Left cardiac atrium (tissue), 4 donors: Measurements from ENCODE around the gene ADAP1. TPM values are rescaled to one million over a fixed set of nuclear protein-coding genes. Genes with fewer than 3 reads are reported as not detected.
"Not testable (repeated sequence)": the region's sequence is repeated elsewhere in the genome, so short reads cannot be mapped to it uniquely, and the experiment has no call there.

Experiments
- ATAC-seq, 2 donors: fragments of 200-7000 bp; cut with Tn5 transposase; one replicate each; pipeline ENCODE4 v1.9.1; 2020; ENCODE audit warnings: mild to moderate bottlenecking in 2 of 2, moderate library complexity in 2 of 2
- DNase-seq: peaks from one replicate; pipeline ENCODE4 v3.0.0-alpha.2; 2020
- intact Hi-C, 2 donors: fragments of 100-400 bp; cut with DNase I; formaldehyde crosslinking; loops; one replicate each; pipeline versions ENCODE4 v1.14.1 to v1.15.1; 2022 to 2023
- total RNA-seq, 2 donors: library from RNA; stranded (reverse); fragmentation: NEBNext Ultra II Directional; extraction: Animal tissue kit (Norgen Biotek cat#: 25700); gene quantifications; one replicate each; pipeline ENCODE4 v1.2.1, GENCODE V29; 2021
- donor health status: DM: no; HTN: yes; CAD: no.
- donor health status: DM: no; HTN: yes; CAD: no; lungs with severe emphysema.
- donor health status: DM: yes; HTN: yes; CAD: no.
- donor health status: Dilated cardiomyopathy.

Gene ADAP1
- total RNA-seq, 2 donors from 2014 or later: 6.9 to 8.2 TPM

DNA sequence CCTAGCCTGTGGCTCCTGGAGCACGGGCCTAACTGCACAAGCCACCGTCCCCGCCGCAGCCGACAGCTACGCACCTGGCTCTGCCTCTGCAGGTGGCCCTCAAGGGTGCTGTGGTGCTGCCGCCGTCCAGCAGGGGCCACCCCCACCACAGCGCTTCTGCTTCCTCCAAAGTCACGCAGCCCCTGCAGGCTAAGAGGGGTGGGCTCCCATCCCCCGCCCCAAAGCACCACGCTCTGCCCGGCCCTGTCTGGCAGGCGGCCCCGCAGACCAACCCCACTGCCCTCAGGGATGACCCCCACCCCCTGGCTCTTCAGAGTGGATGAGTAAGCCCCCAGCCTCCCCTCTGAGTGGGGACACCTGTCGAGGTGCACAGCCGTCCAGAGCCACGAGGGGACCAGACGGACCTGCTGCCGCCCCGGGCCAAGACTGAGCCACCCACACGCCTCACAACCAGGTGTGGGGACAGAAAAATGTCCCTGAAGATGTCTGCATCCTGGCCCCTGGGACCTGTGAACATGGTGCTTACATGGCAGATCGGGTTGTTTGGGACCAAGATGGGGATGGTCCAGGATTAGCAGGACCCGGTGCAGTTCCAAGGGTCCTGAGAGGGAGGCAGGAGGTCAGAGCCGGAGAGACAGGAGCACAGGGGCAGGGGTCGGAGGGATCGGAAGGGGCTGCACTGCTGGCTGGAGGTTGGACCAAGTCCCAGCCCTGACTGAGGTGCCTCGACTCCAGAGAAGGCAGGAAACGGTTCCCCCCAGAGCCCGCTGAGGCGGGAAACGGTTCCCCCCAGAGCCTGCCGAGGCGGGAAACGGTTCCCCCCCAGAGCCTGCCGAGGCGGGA lies 9.0 kb upstream of the ADAP1 start:
- DNase-seq (peak; percentile 18), ATAC-seq (no peak)
- intact Hi-C loops: no loop called here

DNA sequence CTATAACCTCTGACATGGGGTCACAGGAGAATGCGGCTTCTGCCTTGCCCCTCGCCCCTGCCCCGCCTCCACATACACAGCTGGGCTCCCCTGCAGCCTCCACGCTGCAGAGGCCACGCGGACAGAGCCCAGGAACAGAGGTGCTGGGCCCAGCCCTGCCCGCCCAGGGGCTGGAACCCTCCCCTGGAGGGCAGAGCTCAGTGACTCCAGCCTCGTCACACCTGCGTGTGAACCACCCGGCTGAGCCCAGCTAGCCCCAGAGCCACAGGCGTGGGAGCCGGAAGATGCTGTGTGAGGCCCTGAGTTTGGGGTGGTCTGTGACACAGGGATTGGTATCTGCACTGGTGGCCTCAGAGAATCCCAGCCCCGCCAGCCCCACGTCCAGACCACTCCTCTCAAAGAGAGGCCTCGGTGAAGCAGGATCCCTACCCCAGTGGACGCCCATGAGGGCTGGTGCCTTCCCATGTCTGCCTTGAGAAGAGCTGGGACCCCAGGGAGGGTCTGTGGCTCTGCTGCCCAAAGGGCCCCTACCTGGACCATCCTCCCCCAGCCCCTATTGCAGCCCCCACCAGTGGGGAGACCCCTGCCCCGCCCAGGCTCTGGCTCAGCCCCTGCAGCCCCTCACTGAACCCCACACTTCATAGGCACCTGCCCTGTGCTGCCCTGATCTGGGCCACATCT lies 8.1 kb upstream of the ADAP1 start:
- intact Hi-C loops: no loop called here
- no peak for ATAC-seq
- peak; percentile 14 for DNase-seq

DNA sequence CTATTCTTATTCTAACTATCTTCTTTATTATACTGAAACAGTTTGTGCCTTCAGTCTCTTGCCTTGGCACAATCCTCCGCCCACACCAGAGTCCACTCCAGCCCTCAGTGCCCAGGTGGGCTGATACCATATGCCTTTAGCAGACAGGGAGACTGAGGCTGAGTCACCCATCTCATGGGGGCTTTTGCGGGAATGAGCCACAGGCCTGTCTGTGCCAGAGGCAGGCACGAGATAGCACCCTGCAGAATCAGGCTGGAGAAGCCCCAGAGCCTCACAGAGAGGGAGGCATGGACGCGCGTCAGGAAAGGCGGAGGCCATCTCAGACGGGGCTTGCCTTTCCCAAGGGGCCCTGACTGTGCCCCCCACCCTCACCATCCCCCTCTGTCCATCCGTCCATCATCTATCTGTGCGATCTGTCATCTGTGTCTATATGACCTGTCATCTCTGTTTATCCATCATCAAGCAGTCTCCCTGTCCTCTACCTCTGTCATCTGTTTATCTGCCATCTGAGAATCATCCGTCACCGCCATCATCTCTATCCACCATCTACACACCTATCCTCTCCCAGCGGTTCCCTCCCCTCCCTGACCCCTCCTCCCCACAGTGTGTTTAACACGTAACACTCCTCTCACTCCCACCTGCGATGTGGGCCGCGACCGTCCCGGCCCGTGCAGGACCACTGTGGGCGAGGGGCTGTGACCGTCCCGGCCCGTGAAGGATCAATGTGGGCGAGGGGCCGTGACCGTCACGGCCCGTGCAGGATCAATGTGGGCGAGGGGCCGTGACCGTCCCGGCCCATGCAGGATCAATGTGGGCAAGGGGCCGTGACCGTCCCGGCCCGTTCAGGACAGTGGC lies 7.3 kb upstream of the ADAP1 start:
- intact Hi-C loops: no loop called here
- peak; percentile 15 for DNase-seq
- ATAC-seq: no peak

DNA sequence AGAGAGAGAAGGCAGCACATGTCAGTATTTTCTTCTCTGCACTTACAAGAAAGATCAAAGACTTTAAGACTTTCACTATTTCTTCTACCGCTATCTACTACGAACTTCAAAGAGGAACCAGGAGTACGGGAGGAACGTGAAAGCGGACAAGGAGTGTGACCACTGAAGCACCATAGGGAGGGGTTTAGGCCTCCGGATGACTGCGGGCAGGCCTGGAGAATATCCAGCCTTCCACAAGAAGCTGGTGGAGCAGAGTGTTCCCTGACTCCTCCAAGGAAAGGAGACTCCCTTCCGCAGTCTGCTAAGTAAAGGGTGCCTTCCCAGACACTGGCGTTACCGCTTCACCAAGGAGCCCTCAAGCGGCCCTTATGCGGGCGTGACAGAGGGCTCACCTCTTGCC lies 6.5 kb upstream of the ADAP1 start:
- peak; percentile 18 for DNase-seq
- intact Hi-C loops, ATAC-seq: not testable (repeated sequence)

DNA sequence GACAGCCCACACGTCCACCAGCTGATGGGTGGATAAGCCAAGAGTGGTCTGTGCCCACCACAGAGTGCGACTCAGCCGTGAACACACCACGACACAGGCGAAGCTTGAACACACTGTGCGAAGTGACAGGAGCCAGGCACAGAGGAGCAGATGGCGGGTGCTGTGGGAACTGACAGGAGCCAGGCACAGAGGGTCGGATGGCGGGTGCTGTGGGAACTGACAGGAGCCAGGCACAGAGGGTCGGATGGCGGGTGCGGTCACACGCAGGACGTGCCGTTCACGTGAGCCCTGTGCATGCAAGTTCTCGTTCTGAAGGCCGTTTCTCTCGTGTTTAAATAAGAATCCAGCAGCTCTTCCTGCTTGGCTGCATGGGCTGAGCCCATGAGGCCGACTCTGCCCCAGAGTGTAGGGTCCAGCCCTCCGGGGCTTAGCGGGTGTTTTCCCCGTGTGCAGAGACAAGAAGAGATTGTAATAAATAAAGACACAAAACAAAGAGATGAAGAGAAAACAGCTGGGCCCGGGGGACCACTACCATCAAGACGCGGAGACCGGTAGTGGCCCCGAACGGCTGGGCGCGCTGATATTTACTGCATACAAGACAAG lies 5.9 kb upstream of the ADAP1 start:
- intact Hi-C loops: no loop called here
- peak; percentile 14 for DNase-seq
- no peak for ATAC-seq

DNA sequence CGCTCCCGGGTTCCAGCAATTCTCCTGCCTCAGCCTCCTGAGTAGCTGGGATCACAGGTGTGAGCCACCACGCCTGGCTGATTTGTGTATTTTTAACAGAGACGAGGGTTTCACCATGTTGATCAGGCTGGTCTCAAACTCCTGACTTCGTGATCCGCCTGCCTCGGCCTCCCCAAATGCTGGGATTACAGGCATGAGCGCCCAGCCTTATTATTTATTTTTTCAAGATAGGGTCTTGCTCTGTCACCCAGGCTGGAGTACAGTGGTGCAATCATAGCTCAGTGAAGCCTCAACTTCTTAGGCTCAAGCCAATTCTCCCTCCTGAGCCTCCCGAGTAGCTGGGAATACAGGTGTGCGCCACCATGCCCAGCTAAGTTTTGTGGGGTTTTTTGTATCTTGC lies 5.3 kb upstream of the ADAP1 start:
- peak; percentile 5 for DNase-seq
- ATAC-seq, intact Hi-C loops: not testable (repeated sequence)

DNA sequence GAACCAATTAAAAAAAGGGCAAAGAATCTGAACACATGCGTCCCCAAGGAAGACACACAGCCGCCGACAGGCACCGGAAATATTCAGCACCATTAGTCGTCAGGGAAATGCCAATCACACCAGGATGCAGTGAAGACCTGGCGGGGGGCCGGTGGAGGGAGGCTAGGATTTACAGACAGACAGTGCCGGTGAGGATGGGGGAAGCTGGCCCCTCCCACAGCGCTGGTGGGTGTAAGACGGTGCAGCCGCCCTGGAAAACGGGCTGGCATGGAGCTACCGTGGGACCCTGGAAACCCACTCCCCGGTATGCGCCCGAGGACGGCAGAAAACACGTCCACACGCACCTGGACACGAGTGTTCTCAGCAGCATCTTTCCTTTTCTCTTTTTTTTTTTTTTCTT lies 4.8 kb upstream of the ADAP1 start:
- intact Hi-C loops: no loop called here
- DNase-seq: peak; percentile 25
- ATAC-seq: no peak

DNA sequence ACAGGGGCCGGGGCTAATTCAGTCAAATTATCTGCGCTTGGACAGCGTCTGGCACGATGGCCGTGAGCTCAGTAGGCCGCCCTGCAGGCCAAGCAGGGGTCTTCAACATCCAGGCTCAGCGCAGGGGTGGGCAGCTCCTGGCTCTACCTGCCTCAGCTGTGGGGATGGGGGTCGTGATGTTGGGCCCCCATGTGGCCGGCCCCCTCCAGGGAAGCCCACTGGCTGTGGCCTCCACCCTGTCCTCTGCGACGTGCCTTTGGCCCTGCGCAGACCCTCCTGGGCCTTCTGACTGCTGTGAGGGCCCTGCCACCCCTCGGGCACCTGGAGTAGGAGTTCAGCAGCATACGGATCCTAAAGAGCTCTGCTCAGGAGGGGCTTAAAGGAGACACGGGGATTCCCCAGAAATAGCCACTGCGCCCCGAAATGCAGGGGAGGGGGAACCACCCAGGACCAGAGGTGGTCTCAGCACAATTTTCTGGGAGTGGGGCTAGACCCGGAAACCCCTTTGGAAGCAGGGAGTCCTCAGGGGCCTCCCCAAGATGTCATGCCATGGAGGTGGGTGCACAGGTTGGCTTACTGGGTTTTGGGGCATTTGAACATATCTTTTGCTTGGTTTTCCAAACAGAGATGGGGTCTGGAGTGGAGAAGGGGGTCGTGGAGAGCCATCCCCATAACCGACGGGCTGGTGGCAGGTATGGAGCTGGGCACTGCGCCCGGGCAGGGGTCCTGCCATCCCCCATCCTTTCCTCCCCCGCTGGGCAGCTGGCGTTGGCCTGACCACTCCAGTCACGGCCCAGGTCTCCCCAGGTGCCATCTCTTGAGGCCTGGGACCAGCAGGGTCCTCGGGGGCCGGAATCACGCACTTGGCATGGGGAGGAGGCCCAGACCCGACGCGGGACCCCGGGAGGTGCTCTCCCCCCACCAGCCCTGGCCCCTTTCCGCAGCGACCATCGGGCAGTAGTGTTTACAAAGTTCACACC lies 4.0 kb upstream of the ADAP1 start:
- intact Hi-C loops: no loop called here

DNA sequence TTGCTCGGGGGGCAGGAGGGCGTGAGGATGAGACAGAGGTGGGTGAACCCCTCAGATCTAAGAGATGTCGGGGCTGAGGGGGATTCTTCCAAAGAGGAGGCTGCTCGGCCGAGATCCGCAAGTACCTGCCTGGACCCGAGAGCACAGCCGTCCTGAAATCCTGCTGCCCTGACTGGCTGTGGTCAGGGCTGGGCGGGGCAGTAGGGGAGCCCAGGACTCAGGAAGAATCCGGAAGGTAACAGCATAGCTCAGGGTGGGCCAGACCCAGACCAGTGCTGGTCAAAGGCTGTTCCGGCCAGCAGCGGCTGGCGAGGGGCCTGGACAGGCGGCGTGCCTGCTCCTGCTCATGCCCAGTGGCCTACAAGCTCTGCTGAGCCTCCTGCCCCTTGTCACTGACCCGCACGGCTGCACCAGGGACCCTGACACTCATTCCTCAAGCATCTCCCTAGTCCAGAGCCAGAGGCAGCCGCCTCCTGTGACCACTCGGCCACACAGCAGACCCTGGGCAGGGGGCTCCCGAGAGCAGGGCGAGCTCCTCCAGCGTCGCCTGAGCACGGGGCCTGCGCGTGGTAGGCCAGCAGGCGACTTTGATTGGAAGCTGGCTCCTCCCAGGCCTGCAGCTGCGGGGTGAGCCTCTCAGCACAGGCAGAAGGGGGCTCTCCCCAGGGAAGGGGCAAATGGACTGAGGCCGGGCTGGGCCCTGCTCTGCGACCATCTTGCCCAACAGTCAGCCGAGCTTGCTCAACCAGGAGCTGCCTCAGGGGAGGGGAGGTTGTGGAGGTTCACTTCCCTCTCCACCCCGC lies 3.1 kb upstream of the ADAP1 start:
- DNase-seq (peak; percentile 51), ATAC-seq (peak; percentile 25 to 44)
- intact Hi-C loops: no loop called here

More for the DNA sequence above, 4.0 kb upstream of the ADAP1 start:
- no peak for ATAC-seq
- peak; percentile 17 for DNase-seq

DNA sequence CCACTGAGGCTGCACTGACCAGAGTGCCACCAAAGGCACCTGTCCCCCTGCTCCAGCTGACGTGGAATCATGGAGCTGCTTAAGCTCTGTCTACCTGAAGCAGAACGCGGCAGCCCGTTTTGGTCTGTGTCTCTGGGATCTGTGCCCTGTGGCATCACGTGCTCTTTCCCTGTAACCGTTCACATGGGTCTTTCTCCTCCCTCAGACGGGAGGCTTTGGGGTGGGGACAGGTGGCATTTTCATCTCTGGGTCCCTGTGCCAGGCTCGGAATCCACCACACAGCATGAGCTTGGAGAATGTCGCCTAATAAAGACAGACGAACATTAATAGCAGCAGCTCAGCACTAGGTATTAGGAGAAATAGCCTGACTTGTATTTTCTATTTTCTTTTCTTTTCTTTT lies 1.6 kb upstream of the ADAP1 start:
- intact Hi-C loops: no loop called here
- ATAC-seq (no peak), DNase-seq (peak; percentile 10)

DNA sequence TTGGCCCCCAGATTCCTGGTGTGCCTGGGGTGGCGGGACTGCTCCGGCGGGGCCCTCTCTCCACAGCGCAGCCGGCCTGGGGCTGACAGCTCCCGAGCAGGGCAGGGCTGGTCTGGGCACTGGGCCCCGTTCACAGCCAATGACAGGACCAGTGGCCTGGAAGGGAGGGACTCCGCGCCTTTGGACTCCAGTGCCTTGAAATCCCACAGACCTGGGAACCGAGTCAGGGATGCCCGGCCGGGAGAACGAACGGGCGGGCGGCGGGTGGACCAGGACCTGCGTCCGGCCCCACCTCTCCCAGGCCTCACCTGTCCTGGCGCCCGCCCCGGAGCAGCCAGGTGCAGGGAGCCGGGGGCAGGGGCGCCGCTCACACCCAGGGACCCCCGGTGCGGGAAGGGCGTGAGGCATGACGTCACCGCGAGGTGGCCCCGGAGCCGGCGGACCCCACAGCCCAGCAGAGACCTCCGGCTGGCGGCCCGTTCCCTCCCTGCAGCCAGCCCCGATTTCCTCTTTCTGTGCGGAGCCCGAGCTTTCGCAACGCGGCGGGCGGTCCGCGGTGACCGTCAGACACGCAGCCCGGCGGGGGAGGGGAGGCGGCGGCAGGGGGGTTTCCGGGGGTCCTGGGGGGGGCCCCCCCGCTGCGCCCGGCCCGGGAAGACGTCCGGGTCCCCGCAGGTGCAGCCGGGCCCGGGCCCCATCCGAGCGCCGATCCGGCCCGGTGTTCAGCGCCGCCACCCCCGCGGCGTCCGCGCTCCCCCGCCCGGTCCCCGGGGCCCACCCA lies 743 bp downstream of the ADAP1 start:
- DNase-seq (peak; percentile 66), ATAC-seq (peak; percentile 68 to 77)
- intact Hi-C loops: loop anchor here in 1 of 2 donors (5.0 kb wide), 1 partner anchor 41 kb away; no protein-coding TSS in a partner anchor

DNA sequence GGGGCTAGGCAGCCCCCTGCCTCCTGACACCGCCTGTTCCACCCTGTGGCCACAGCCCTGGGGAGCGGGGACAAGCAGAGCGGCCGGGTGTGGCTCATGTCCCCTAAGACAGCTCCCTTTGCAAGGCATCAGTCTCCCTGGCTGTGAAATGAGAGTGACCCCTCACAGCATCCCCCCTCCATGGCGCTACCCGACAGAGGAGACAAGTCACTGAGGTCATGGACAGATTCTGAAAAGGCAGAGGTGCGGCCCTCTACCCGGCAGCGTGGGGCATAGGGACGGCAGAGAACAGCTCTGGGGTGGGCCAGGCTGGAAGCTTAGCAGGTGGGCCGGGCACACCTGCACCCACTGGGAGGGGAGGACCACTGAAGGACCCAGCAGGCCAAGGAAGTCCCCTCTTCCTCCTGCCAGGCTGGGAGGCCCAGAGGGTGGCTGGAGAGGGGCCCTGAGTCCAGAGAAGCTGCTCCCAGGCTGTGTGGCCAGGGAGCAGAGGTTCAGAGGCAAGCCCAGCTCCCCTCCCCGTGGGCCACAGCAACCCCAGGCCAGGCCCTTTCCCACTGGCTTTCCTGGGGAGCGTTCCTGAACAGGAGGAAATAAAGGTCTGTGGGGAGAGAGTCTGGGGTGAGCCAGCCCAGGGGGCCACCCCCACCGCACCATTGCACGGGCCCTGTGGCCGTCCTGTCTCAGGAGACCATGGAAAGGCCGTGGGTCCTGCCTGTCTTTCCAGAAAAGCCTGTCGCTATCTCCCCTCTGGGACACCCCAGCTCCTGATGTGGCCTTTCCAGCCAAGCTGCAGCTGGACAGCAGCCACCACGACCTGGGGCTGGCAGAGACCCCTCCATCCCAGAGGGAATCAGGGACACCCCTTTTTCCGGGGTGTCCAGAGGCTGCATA lies 1.7 kb downstream of the ADAP1 start:
- no peak for ATAC-seq
- peak; percentile 22 for DNase-seq
- intact Hi-C loops: loop anchor here in 1 of 2 donors (5.0 kb wide), 1 partner anchor 40 kb away; no protein-coding TSS in a partner anchor

DNA sequence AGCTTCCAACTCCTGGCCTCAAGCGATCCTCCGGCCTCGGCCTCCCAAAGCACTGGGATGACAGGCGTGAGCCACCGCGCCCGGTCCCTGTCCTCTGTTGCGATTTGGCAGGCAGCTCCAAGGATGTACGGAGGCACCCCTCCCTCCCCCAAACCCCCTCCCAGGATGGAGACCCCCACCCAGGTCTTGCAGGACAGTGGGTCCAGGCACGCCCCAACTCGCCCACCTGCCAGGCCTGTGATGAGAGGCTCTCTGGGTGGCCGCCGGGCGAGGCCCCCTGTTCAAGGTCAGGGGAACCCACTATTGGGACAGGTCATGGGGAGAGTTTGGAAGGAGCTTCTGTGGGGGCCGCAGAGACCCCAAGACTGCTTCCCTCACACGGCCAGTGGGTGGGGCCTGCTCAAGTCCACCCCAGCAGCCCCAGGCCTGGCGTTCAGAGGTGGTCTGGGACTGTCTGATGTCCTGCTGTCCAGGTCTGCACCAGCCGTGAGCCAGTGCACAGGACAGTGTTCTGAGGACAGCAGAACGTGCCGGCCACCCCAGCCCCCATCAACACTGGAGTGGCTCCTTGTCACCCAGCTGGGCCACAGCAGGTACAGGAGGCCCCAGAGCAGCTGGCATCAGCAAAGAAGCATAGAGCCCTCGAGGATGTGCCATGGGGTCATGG lies 2.5 kb downstream of the ADAP1 start:
- ATAC-seq: no peak
- intact Hi-C loops: loop anchor here in 1 of 2 donors (5.0 kb wide), 1 partner anchor 40 kb away; no protein-coding TSS in a partner anchor
- peak; percentile 18 for DNase-seq

DNA sequence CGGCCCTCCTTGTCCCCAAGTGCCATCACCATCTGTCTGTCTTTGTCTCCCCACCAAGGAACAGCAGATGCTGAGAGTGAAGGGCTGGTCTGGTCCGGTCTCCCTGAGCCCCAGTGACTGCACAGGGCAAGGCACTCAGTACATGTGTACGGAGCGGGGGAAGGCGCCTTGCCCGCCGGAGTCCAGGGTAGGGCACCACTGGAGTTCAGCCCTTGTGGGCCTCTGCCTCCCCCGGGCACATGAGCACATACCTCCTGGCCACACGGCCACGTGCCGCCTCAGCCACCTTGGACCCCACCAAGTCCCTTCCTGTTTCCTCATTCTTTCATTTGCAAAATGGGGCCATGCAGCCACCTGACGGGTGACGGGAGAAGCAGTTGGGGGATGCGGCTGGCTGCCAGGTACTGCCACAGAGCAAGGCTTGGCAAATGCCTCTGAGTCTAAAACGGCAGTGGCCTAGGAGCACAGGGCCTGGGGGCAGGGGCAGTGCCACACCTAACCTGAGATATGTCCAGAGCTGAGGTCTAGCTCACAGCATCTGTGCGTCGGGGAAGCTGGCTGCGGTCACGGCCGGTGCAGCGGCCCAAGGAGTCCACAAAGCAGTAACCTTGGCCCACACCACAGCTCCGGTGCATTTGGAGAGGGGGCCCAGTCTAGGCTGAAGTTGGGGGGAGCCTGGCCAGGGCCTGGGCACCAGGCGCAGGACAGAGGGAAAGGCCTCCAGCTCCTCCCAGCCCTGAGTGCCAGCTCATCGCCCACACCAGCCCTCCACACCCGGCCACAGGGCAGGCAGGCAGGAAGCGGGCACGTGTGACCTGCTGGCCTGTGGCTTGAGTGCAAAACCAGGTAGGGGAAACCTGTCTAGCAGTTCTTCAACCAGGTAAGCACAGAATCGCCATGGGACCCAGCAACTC lies 5.2 kb downstream of the ADAP1 start:
- intact Hi-C loops: no loop called here
- DNase-seq (peak; percentile 19), ATAC-seq (no peak)
